Measurements from ENCODE around the gene NEDD8. TPM values are rescaled to one million over a fixed set of nuclear protein-coding genes. Genes with fewer than 3 reads are reported as not detected.
"Not testable (repeated sequence)": the region's sequence is repeated elsewhere in the genome, so short reads cannot be mapped to it uniquely, and the experiment has no call there.

The NEDD8 gene
- total RNA-seq, 2 experiments from 2014 or later = 190 to 197 TPM

- H3K27ac Mint-ChIP-seq = peak within 1 kb of the TSS; percentile 95
- H3K4me3 Mint-ChIP-seq = peak within 1 kb of the TSS; percentile 88
- no peaks in the 10 kb centered on the region for H3K27me3 Mint-ChIP-seq
- peak; percentile 92 for DNase-seq
- H3K36me3 Mint-ChIP-seq (ENCODE audit: low read depth) = peaks cover 41% of the 10 kb centered on the region
- ChIA-PET POLR2A (interaction anchor here (0.7 to 14.0 kb wide), 29 partner anchors 8 to 217 kb away, joined by 3 to 186 read pairs (median 5); partner anchors contain the start of genes CARMIL3, CIDEB, DCAF11 and DHRS1), CTCF (interaction anchor here (0.6 to 3.4 kb wide), 29 partner anchors 10 to 221 kb away, joined by 3 to 33 read pairs (median 5); partner anchors contain the start of genes CIDEB, DCAF11, EMC9 and IPO4)
- no peaks in the 10 kb centered on the region for H3K9me3 Mint-ChIP-seq
- peaks cover 64% of the 10 kb centered on the region for H3K4me1 Mint-ChIP-seq
These were observed 16.4 kb downstream of the NEDD8 start, which contains the start of gene MDP1 for GRCh38 chr14:24215495-24216344. TSS of gene MDP1 (minus strand) at chr14:24216066. CDS start at chr14:24215955, 111 bp downstream.

GRCh38 chr14:24213866-24214662 is 18.1 kb downstream of the NEDD8 start:
- H3K4me1 Mint-ChIP-seq = peaks cover 71% of the 10 kb centered on the region

GRCh38 chr14:24212924-24213865 is 19.0 kb downstream of the NEDD8 start, which contains the start of gene CHMP4A:
TSS of gene CHMP4A (minus strand) at chr14:24213488. CDS start at chr14:24213439, 49 bp downstream.
- Mint-ChIP-seq H3K4me1 (peaks cover 67% of the 10 kb centered on the region), H3K27me3 (no peaks in the 10 kb centered on the region), H3K4me3 (peak within 1 kb of the TSS; percentile 90), H3K36me3 (ENCODE audit: low read depth) (peaks cover 56% of the 10 kb centered on the region), H3K27ac (peak within 1 kb of the TSS; percentile 95), H3K9me3 (no peaks in the 10 kb centered on the region)
- POLR2A ChIA-PET = interaction anchor here (0.6 to 14.0 kb wide), 42 partner anchors 9 to 218 kb away, joined by 3 to 186 read pairs (median 7); partner anchors contain the start of genes CBLN3, CIDEB, DCAF11 and DHRS1
- CTCF ChIA-PET = interaction anchor here (0.8 to 4.2 kb wide), 20 partner anchors 9 to 218 kb away, joined by 3 to 28 read pairs (median 4); partner anchors contain the start of genes CBLN3, CIDEB, EMC9 and IPO4
- peak; percentile 98 for DNase-seq

More at GRCh38 chr14:24213866-24214662, 18.1 kb downstream of the NEDD8 start:
- CTCF ChIA-PET = interaction anchor here (0.6 to 4.2 kb wide), 22 partner anchors 8 to 217 kb away, joined by 3 to 28 read pairs (median 5); partner anchors contain the start of genes CBLN3, CIDEB, EMC9 and IPO4
- peak overlapping the region; percentile 90 for H3K4me3 Mint-ChIP-seq
- H3K27ac Mint-ChIP-seq = peak overlapping the region; percentile 95
- POLR2A ChIA-PET = interaction anchor here (0.6 to 14.0 kb wide), 40 partner anchors 8 to 217 kb away, joined by 3 to 186 read pairs (median 7); partner anchors contain the start of genes CBLN3, CIDEB, DCAF11 and DHRS1
- DNase-seq = no peak
- no peaks in the 10 kb centered on the region for H3K27me3 Mint-ChIP-seq
- H3K9me3 Mint-ChIP-seq = no peaks in the 10 kb centered on the region
- H3K36me3 Mint-ChIP-seq (ENCODE audit: low read depth) = peaks cover 54% of the 10 kb centered on the region

GRCh38 chr14:24211311-24211710 is 20.9 kb downstream of the NEDD8 start:
- ChIA-PET POLR2A (interaction anchor here (1.2 to 14.0 kb wide), 6 partner anchors 16 to 71 kb away, joined by 3 to 186 read pairs (median 15); partner anchors contain the start of genes EMC9, GMPR2, IPO4 and IRF9), CTCF (interaction anchor here (1.4 to 4.2 kb wide), 4 partner anchors 31 to 122 kb away, joined by 3 to 28 read pairs (median 10); partner anchors contain the start of genes CIDEB, PSME2 and TINF2)
- H3K27ac Mint-ChIP-seq = peak overlapping the region; percentile 95
- peaks cover 62% of the 10 kb centered on the region for H3K4me1 Mint-ChIP-seq
- H3K36me3 Mint-ChIP-seq (ENCODE audit: low read depth) = peaks cover 66% of the 10 kb centered on the region
- DNase-seq = no peak
- no peaks in the 10 kb centered on the region for H3K27me3 Mint-ChIP-seq
- H3K4me3 Mint-ChIP-seq = peak overlapping the region; percentile 90
- H3K9me3 Mint-ChIP-seq = no peaks in the 10 kb centered on the region

GRCh38 chr14:24207625-24208024 is 24.5 kb downstream of the NEDD8 start:
- ChIA-PET POLR2A (interaction anchor here (0.6 to 14.0 kb wide), 4 partner anchors 8 to 128 kb away, joined by 3 to 186 read pairs (median 4); partner anchors contain the start of genes IRF9, MDP1 and TM9SF1), CTCF (interaction anchor here (1.4 kb wide), 1 partner anchor 11 kb away, joined by 5 read pairs; no protein-coding TSS in a partner anchor)
- DNase-seq = no peak
- H3K27me3 Mint-ChIP-seq = no peaks in the 10 kb centered on the region
- no peak overlapping the region for H3K4me3 Mint-ChIP-seq
- peaks cover 6% of the 10 kb centered on the region for H3K9me3 Mint-ChIP-seq
- peaks cover 85% of the 10 kb centered on the region for H3K36me3 Mint-ChIP-seq (ENCODE audit: low read depth)
- H3K4me1 Mint-ChIP-seq = peaks cover 33% of the 10 kb centered on the region
- H3K27ac Mint-ChIP-seq = no peak overlapping the region

- peaks cover 29% of the 10 kb centered on the region for H3K4me1 Mint-ChIP-seq
- H3K36me3 Mint-ChIP-seq (ENCODE audit: low read depth) = peaks cover 87% of the 10 kb centered on the region
- POLR2A ChIA-PET = interaction anchor here (0.6 to 14.0 kb wide), 4 partner anchors 9 to 127 kb away, joined by 3 to 186 read pairs (median 4); partner anchors contain the start of genes IRF9, MDP1 and TM9SF1
- no peak for DNase-seq
- H3K27me3 Mint-ChIP-seq = no peaks in the 10 kb centered on the region
- H3K9me3 Mint-ChIP-seq = peaks cover 8% of the 10 kb centered on the region
- CTCF ChIA-PET = interaction anchor here (1.4 kb wide), 1 partner anchor 11 kb away, joined by 5 read pairs; no protein-coding TSS in a partner anchor
- H3K27ac Mint-ChIP-seq = no peak overlapping the region
- H3K4me3 Mint-ChIP-seq = no peak overlapping the region
These were observed 25.0 kb downstream of the NEDD8 start for GRCh38 chr14:24207104-24207551.

GRCh38 chr14:24206260-24207103 is 25.7 kb downstream of the NEDD8 start:
- POLR2A ChIA-PET = interaction anchor here (1.2 to 14.0 kb wide), 2 partner anchors 11 to 36 kb away, joined by 3 to 186 read pairs; partner anchors contain the start of genes TINF2 and TM9SF1
- Mint-ChIP-seq H3K9me3 (peaks cover 11% of the 10 kb centered on the region), H3K4me1 (peaks cover 23% of the 10 kb centered on the region)

GRCh38 chr14:24204163-24205146 is 27.7 kb downstream of the NEDD8 start:
- H3K4me3 Mint-ChIP-seq = no peak overlapping the region
- peak overlapping the region; percentile 9 for H3K27ac Mint-ChIP-seq
- ChIA-PET POLR2A (interaction anchor here (1.7 to 14.0 kb wide), 3 partner anchors 9 to 43 kb away, joined by 3 to 186 read pairs (median 7); partner anchors contain the start of genes IRF9, TINF2 and TM9SF1), CTCF (no interaction called here)
- peaks cover 14% of the 10 kb centered on the region for H3K4me1 Mint-ChIP-seq
- no peaks in the 10 kb centered on the region for H3K27me3 Mint-ChIP-seq
- no peak for DNase-seq
- peaks cover 90% of the 10 kb centered on the region for H3K36me3 Mint-ChIP-seq (ENCODE audit: low read depth)
- peaks cover 14% of the 10 kb centered on the region for H3K9me3 Mint-ChIP-seq

More at GRCh38 chr14:24206260-24207103, 25.7 kb downstream of the NEDD8 start:
- Mint-ChIP-seq H3K27me3 (no peaks in the 10 kb centered on the region), H3K27ac (no peak overlapping the region), H3K36me3 (ENCODE audit: low read depth) (peaks cover 90% of the 10 kb centered on the region), H3K4me3 (no peak overlapping the region)
- CTCF ChIA-PET = interaction anchor here (1.2 to 1.4 kb wide), 2 partner anchors 10 to 45 kb away, joined by 3 to 5 read pairs; no protein-coding TSS in a partner anchor
- no peak for DNase-seq

GRCh38 chr14:24203249-24203886 is 28.8 kb downstream of the NEDD8 start:
- peaks cover 20% of the 10 kb centered on the region for H3K9me3 Mint-ChIP-seq
- POLR2A ChIA-PET = interaction anchor here (1.4 to 14.0 kb wide), 4 partner anchors 8 to 42 kb away, joined by 3 to 186 read pairs (median 8); partner anchors contain the start of genes CHMP4A, IRF9, TINF2 and TM9SF1
- H3K36me3 Mint-ChIP-seq (ENCODE audit: low read depth) = peaks cover 92% of the 10 kb centered on the region
- not testable (repeated sequence) for H3K4me3 Mint-ChIP-seq, H3K27me3 Mint-ChIP-seq, H3K27ac Mint-ChIP-seq, DNase-seq
- CTCF ChIA-PET = interaction anchor here (0.8 kb wide), 1 partner anchor 10 kb away, joined by 4 read pairs; the partner anchor contains the start of gene CHMP4A
- peaks cover 21% of the 10 kb centered on the region for H3K4me1 Mint-ChIP-seq

All from activated CD4-positive, alpha-beta memory T cell treated with anti-CD3 and anti-CD28 coated beads, Interleukin-2, amount 10 ng/mL, durations not matched to agents 7 days and 5 days (primary cell).